ENCODE data around the gene OCSTAMP. TPM values are rescaled to one million over a fixed set of nuclear protein-coding genes. Genes with fewer than 3 reads are reported as not detected.

The OCSTAMP gene
- total RNA-seq, 1 donor from 2014 or later, result not detected

DNA sequence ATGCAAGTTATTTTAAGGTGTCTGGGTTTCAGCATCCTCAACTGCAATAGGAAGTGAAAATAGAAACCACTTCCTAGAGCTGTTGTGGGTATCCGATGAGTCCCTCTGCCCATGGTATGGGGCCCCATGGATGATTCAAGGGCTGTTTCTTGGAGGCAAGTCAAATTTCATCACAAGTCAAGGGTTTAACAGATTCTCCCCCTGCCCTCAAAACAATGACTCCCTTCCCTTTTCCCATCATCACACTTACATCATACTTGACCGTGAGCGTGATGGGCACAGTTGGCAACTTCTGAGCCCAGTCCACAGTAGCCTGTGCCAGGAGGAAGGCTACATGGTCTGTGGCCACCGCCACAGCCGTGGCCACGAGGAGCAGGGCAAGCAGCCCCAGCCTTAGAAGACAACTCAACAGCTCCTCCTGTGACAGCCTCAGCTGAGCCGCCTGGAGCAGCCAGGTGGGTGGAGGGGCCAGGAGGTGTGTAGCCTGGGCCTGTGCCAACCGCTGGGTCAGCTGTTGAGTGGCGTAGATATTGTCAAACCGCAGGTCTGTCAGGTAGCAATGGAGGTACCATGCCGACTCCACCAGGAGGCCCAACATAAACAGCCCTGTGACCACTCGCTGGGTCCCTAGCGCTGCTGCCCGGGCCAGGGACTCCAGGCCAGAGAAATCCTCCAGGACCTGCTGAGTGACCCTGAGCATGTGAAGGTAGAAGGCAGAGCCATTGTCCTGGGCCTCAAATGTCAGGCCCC is 5.2 kb downstream of the OCSTAMP start:
- Histone ChIP-seq H2AFZ (replicated peaks) (no peak overlapping the region), H3K79me2 (ENCODE audit: low read depth) (no peaks in the 10 kb centered on the region), H3K27me3 (no peaks in the 10 kb centered on the region), H4K20me1 (ENCODE audit: low read depth) (no peaks in the 10 kb centered on the region), H3K27ac (no peak overlapping the region), H3K4me2 (no peak overlapping the region), H3K9ac (no peak overlapping the region), H3F3A (ENCODE audit: low read depth) (no peaks in the 10 kb centered on the region), H3K4me1 (no peaks in the 10 kb centered on the region), H3K36me3 (no peaks in the 10 kb centered on the region), H3K4me3 (no peak overlapping the region), H3K9me3 (ENCODE audit: low read depth) (no peaks in the 10 kb centered on the region)
- H3K27me3 Mint-ChIP-seq (ENCODE audit: insufficient read depth, low read depth), result no peaks in the 10 kb centered on the region
- DNase-seq (ENCODE audit: low spot score), result no peak
- H3K4me1 Mint-ChIP-seq, result no peaks in the 10 kb centered on the region
- H3K36me3 Mint-ChIP-seq, result no peaks in the 10 kb centered on the region
- TF ChIP-seq, protein P1, sequence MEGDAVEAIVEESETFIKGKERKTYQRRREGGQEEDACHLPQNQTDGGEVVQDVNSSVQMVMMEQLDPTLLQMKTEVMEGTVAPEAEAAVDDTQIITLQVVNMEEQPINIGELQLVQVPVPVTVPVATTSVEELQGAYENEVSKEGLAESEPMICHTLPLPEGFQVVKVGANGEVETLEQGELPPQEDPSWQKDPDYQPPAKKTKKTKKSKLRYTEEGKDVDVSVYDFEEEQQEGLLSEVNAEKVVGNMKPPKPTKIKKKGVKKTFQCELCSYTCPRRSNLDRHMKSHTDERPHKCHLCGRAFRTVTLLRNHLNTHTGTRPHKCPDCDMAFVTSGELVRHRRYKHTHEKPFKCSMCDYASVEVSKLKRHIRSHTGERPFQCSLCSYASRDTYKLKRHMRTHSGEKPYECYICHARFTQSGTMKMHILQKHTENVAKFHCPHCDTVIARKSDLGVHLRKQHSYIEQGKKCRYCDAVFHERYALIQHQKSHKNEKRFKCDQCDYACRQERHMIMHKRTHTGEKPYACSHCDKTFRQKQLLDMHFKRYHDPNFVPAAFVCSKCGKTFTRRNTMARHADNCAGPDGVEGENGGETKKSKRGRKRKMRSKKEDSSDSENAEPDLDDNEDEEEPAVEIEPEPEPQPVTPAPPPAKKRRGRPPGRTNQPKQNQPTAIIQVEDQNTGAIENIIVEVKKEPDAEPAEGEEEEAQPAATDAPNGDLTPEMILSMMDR (IDR thresholded peaks at IDR 0.05), result no peak
- TF ChIP-seq EZH2 (IDR thresholded peaks at IDR 0.05), result no peak
- no peak for TF ChIP-seq EZH2phosphoT487 (IDR thresholded peaks at IDR 0.05)
- no peak overlapping the region for H3K4me3 Mint-ChIP-seq
- no peaks in the 10 kb centered on the region for H3K9me3 Mint-ChIP-seq
- no peak overlapping the region for H3K27ac Mint-ChIP-seq

- no peak for DNase-seq (ENCODE audit: low spot score)
- H3K4me1 ChIP-seq, result no peaks in the 10 kb centered on the region
- no peak overlapping the region for H2AFZ ChIP-seq (replicated peaks)
- H3K27me3 ChIP-seq, result no peaks in the 10 kb centered on the region
- H3K27ac ChIP-seq, result no peak overlapping the region
- H3K27ac Mint-ChIP-seq, result no peak overlapping the region
- H3K79me2 ChIP-seq (ENCODE audit: low read depth), result no peaks in the 10 kb centered on the region
- no peaks in the 10 kb centered on the region for H3K27me3 Mint-ChIP-seq (ENCODE audit: insufficient read depth, low read depth)
- no peaks in the 10 kb centered on the region for H3K4me1 Mint-ChIP-seq
- no peak overlapping the region for H3K4me3 Mint-ChIP-seq
- H3K36me3 Mint-ChIP-seq, result no peaks in the 10 kb centered on the region
- H3K36me3 ChIP-seq, result no peaks in the 10 kb centered on the region
- H3K9me3 Mint-ChIP-seq, result no peaks in the 10 kb centered on the region
- H3K4me2 ChIP-seq, result no peak overlapping the region
- H3K4me3 ChIP-seq, result no peak overlapping the region
- H3K9me3 ChIP-seq (ENCODE audit: low read depth), result no peaks in the 10 kb centered on the region
- H4K20me1 ChIP-seq (ENCODE audit: low read depth), result no peaks in the 10 kb centered on the region
- TF ChIP-seq, protein P1 (IDR thresholded peaks at IDR 0.05), result no peak
- H3K9ac ChIP-seq, result no peak overlapping the region
- no peaks in the 10 kb centered on the region for H3F3A ChIP-seq (ENCODE audit: low read depth)
Observed at GRCh38 chr20:46544576-46544975, 5.9 kb downstream of the OCSTAMP start.

DNA sequence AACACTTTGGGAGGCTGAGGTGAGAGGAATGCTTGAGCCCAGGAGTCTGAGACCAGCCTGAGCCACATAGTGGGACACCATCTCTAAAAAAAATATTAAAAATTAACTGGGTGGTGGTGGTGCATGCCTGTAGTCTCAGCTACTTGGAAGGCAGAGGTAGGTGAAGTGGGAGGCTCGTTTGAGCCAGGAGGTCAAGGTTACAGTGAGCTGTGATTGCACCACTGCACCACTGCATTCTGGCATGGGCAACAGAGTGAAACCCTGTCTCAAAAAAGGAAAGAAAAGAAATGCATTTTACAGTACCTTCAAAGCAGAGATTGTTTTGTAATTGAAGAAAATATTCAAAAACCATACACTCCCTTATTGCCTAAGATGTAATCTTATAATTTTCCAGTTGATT is 6.5 kb downstream of the OCSTAMP start:
- Histone ChIP-seq H4K20me1 (ENCODE audit: low read depth) (no peaks in the 10 kb centered on the region), H3K4me2 (no peak overlapping the region), H3K9ac (no peak overlapping the region), H3K36me3 (no peaks in the 10 kb centered on the region), H2AFZ (replicated peaks) (no peak overlapping the region), H3K4me3 (no peak overlapping the region), H3F3A (ENCODE audit: low read depth) (no peaks in the 10 kb centered on the region), H3K27ac (no peak overlapping the region), H3K4me1 (no peaks in the 10 kb centered on the region), H3K27me3 (no peaks in the 10 kb centered on the region), H3K79me2 (ENCODE audit: low read depth) (no peaks in the 10 kb centered on the region), H3K9me3 (ENCODE audit: low read depth) (no peaks in the 10 kb centered on the region)
- Mint-ChIP-seq H3K4me1 (no peaks in the 10 kb centered on the region), H3K4me3 (no peak overlapping the region), H3K9me3 (no peaks in the 10 kb centered on the region), H3K36me3 (no peaks in the 10 kb centered on the region), H3K27ac (no peak overlapping the region), H3K27me3 (ENCODE audit: insufficient read depth, low read depth) (no peaks in the 10 kb centered on the region)
- DNase-seq (ENCODE audit: low spot score), result no peak
- TF ChIP-seq EZH2phosphoT487 (IDR thresholded peaks at IDR 0.05) (no peak), EZH2 (IDR thresholded peaks at IDR 0.05) (no peak)
- TF ChIP-seq, protein P1 (IDR thresholded peaks at IDR 0.05), result no peak
